ENCODE results near the gene PSORS1C1.
"Not testable (repeated sequence)": the region's sequence is repeated elsewhere in the genome, so short reads cannot be mapped to it uniquely, and the experiment has no call there.

The PSORS1C1 gene, protein sequence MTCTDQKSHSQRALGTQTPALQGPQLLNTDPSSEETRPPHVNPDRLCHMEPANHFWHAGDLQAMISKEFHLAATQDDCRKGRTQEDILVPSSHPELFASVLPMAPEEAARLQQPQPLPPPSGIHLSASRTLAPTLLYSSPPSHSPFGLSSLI

DNA sequence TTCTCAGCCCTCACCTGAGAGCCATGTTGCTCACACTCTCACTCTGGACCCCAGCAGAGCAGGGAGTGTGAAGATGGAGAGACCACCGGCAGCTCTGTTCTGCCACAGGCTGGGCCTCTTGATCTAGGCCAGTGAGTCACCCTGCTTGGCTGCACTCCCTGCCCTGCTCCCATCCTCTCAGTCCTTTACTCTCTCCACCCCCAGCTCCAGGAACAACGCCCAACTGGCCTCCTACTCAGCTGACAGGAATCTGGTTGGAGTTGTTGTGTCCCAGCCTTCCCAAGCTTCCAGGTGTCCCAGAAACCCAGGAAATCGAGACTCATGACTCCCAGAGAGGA, at the start of gene PSORS1C1:
Gene PSORS1C1, plus strand, starts transcription at position 260 of the 338 bp plus-strand sequence. CDS start 14,833 bp downstream, outside the sequence.
- no peak for DNase-seq

DNA sequence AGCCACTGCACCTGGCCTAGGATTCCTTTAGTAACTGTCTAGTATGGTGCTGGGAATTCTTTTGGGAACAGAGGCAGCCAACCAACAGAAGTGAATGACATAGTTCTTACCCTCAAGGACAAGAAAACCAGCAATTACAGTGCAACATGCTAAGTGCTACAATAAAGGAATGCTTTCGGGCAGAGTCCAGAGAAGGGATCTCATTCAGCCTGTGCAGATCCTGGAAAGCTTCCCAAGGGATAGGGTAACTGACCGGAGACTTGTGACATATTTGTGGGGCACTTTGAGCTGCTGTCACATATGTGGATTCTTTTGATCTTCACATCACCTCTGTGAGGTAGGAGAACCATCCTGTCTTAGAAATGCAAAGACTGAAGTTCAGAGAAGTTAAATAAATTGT, 49.0 kb upstream of the PSORS1C1 start:
- DNase-seq: no peak

DNA sequence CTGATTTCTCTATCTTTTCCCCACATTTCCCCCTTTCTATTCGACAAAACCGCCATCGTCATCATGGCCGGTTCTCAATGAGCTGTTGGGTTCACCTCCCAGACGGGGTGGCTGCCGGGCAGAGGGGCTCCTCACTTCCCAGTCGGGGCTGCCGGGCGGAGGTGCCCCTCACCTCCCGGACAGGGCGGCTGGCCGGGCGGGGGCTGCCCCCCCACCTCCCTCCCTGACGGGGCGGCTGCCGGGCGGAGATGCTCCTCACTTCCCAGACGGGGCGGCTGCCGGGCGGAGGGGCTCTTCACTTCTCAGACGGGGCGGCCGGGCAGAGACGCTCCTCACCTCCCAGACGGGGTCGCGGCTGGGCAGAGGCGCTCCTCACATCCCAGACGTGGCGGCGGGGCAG, 47.6 kb upstream of the PSORS1C1 start:
- not testable (repeated sequence) for DNase-seq

DNA sequence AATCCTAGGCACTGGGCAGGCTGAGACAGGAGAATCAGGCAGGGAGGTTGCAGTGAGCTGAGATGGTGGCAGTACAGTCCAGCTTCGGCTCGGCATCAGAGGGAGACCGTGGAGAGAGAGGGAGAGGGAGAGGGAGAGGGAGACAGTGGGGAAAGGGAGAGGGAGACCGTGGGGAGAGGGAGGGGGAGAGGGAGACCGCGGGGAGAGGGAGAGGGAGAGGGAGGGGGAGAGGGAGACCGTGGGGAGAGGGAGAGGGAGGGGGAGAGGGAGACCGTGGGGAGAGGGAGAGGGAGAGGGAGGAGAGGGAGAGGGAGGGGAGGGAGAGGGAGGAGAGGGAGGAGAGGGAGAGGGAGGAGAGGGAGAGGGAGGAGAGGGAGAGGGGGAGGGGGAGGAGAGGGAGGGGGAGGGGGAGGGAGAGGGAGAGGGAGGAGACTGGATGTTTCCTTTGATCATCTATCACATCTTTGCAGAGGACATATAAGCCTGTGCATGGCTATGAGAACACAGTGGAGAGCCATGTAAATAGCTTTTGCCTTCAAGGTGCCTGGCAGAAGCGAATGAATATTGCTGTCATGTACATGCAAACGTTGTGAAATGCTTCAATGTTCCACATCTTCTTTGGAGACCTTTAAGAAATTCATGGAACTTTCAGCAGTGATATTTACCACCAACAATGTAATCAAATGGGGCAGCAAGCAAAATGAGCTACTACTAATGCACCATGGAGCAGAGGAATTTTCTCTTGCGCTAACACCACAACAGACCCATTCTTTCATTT, 46.5 kb upstream of the PSORS1C1 start:
- not testable (repeated sequence) for DNase-seq

DNA sequence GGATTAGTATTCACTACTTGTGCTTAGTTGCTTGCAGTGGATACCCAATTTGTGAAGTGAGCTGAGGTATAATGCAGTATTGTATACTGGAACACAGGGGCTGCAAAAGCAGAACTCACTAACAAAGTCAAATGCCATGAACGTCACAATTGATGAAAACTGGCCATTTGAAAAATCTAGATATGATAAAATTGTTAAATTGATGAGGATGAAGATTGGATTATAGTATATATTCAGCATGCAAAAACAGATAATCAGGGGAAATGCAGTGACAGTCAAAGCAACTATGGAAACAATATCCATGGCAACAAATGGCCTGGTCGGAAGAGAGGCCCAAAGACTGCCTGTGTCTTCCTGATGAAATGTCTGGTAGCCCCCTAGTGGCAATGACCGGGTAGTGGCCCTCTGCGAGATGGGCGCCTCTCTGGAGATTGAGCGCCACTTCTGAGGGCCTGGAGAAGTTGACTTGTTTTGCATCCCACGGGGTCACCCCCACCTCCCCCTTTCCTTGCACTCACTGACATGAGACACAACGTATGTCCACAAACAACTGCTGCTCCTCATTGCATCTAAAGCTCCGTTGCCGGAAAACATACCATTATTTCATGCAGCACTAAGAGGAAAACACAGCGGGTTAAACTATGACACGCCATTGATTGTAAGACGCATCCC, 45.8 kb upstream of the PSORS1C1 start:
- DNase-seq: peak; percentile 67

DNA sequence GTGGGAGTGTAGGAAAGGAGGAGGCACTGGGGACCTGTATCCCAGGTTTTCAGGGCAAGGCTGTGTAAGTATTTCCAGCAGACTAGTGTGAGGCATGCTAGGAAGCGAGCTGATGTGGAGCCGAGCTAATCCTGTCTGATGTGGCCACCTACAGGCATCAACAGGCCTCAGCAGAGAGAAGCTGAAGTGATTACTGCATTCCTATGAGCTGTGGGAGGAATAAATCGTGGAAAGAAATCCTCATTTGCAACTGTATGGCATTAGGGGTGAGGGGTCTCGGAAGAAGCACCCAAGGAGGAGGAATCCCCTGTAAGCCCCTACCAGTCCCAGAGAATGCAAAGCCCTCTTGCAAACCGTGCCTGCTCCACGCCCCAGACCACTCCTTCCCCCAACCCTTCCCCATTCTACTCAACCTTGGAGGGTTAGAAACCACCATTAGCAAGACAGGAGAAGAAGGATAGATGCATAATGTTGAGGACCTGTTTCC, 43.8 kb upstream of the PSORS1C1 start:
- DNase-seq: no peak

DNA sequence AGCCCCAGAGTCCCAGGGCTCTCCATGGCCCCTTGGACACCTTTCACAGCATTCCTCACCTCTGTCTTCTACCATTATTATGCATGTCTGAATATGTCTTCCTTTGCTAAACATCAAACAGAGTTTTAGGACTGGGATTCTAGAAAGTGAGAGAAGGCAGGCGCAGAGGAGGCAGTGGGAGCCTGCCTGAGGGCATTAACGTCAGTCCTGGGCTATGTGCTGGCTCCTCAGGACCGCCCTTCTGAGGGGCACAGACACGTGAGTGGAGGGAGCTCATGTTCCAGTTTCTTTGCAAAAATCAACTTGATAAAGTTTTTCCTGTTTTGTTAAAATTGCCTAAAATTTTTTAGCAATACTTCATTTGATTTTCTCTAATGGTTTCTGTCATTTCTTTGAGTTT, 40.2 kb upstream of the PSORS1C1 start:
- no peak for DNase-seq

DNA sequence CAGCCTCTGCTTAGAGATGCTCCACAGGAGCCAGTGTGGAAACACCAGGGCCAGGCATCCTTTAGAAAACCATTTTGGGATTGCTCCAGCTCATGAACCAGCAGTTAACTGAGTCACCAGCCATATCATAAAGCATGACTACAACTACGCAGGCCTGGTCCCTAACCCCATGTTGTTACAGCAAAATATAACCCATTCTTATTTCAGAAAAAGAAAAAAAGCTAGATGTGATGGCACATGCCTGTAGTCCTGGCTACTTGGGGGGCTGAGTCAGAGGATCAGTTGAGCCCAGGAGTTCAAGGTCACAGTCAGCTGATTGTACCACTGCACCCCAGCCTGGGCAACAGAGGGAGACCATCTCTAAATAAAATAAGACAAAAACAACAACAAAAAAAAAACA, 39.1 kb upstream of the PSORS1C1 start:
- DNase-seq: no peak

DNA sequence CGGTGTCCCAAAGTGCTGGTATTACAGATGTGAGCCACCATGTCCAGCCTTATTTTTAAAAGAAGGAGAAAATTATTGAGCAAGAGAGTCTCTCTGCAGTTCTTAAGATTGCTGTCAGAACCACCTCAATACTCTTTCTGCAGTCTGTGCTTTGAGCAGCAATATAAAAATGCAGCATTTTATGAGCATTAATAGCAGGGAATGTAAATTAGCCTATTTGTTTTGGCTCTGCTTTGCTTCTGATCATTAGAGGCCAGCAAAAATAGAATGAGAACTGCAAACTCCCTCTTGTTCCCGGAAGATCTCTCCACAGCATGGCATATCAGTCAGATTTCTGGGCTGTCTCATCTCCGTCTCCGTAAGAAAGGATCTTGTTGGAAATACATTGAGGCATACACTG, 38.0 kb upstream of the PSORS1C1 start:
- DNase-seq: no peak

DNA sequence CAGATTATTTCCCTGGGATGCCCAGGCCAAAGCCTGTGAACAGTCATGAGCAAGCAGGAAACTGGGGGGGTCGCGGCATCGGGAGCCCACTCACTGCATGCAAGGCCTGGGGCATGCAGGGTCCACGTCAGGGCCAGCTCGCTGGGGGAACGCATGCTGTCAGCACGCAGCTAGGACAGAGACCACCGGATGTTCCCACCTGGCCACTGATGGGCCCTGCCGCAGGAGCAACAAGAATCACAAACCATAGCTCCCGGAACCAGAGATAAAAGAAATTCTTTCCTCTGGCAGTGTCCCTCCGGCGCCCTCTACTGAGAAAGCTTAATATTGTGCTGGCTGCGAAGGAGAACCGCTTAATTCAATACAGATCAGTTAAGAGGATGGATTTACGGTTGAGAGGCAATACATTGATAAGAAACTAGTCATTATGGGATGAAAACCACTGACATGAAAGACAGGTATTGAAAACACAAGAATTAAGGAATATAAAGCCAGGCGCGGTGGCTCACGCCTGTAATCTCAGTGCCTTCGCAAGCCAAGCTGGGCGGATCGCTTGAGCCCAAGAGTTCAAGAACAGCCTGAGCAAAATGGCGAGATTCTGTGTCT, 34.8 kb upstream of the PSORS1C1 start:
- DNase-seq: peak; percentile 63

DNA sequence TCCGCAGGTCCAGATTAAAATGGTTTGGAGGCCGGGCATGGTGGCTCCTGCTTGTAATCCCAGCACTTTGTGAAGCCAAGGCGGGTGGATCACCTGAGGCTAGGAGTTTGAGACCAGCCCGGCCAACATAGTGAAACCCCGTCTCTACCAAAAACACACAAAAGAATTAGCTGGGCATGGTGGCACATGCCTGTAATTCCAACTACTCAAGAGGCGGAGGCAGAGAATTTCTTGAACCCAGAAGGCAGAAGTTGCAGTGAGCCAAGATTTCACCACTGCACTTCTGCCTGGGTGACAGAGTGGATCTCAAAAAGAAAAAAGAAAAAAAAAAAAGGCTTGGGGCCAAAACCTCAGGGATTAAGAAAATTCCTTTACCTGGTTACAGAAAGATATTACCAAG, 32.7 kb upstream of the PSORS1C1 start:
- DNase-seq: no peak

DNA sequence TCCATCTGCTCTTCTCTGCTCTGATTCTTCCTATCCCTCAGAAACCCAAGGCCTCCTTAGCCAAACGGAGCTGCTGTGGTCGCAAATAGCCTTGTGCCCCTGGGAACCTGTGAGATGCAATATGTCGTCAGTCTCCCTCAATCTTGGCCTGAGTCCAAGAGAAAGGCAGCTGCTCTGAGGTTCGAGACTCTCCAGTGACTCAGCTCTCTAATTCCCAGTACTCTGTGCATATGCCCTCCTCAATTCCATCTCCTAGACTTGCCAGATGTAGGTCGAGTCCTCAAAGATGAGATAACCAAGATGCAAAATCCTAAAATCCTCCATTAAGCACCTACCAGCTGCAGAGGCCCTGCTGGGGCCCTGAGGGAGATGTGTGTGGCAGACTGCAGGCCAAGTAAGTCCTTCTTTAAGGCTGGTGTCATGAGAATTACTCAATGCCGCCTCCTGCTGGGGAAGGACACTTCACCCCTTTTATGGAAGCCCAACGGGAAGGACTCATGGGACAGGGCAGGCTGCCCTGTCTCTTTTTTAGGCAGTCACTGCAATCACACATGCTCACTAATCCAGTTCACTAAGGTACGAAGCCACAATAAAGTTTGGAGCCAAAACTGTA, 30.8 kb upstream of the PSORS1C1 start:
- peak; percentile 8 for DNase-seq

DNA sequence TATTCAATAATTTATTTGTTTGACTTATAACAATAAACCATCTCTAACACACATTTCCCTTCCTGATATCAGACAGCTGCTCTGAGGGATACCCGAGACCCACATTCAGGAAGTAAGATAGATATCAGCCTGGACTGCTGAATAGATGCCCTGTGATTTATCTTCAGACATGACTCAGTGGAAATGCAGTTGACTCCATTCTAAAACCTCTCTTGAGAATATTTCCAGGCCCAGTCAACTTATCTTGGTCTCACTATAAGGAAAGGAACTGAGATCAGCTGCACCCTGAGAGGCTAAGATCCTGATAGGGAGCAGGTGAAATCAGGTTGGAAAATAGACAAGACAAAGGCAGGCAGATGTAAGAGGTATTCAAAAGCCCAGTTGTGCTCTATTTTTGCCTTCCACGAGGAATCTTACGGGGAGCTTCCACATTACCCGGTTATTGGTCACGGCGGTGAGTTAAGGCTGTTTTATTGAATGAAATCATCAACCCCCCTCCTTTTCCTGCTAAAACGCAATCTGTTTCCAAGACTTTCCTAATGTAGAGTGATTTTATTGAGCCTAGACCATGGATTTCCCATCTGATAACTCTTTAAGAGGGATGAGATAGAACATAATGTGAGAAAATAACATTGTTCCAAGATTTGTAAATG, 27.7 kb upstream of the PSORS1C1 start:
- no peak for DNase-seq

DNA sequence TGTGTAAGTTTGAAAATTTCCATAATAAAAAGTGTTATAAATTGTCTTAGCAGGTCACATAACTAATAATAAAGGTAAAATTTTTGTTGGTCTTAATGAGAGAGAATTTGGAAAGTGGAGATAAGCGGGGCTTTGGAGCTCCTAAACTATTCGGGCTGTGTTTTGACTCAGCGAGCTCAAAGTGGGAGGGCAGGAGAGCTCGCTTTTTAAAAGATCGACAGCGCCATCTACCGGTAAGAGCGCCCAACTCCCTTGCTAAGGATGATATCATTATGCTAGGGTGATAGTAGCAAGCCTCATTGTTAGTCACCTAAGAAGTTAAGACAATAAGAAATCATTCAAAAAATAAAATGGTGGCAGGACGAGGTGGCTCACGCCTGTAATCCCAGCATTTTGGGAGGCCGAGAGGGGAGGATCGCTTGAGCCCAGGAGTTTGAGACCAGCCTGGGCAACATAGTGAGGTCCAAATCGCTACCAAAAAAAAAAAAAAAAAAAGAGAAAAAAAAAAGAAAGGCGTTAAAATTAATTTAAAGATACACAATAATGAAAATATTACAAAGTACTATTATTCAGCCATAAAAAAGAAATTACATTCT, 27.0 kb upstream of the PSORS1C1 start:
- peak; percentile 87 for DNase-seq

DNA sequence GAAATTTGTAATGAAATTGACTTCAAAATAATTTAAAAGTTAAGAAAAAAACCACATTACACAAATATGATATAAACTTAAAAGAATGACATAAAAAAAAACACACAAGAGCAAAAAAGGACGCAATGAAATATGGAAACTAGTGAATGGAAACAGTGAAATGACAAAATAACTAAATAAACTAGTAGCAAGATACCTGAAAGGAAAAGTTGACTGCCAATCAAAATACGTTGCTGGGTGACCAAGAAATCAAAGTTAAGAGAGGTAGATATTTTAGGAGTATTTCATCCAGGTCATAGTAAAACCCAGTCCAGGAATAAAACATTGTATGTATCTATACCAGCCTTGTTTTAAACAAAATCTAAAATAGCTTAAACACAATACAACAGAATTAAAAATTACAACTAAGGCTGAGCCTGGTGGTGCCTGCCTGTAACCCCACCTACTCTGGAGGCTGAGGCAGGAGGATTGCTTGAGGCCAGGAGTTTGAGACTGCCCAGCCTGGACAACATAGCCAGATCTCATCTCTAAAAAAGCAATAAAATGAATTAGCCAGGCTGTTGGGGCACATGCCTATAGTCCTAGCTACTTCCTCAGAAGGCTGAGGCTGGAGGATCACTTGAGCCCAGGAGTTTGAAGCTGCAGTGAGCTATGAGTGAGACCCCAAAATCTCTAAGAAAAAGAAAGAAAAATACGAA, 24.2 kb upstream of the PSORS1C1 start:
- DNase-seq: no peak

DNA sequence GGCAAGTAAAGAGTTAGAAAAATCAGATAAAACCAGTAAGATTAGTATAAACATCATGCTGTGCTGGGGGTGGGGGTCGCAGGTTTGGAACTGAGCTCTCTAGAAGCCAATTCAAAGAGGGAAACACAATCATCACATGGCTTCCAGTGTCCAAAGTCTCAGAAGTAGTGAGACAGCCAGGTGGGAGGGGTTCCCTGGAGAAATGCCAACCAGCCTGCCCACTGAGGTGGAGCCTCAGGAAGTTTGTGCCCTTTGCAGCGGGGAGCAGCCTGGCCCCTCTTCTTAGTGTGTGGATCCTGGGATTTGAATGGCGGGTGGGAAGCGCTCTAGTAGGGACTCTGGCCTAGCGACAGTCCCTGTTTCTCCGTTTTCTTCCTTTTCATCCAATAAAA, 23.6 kb upstream of the PSORS1C1 start:
- DNase-seq: no peak

DNA sequence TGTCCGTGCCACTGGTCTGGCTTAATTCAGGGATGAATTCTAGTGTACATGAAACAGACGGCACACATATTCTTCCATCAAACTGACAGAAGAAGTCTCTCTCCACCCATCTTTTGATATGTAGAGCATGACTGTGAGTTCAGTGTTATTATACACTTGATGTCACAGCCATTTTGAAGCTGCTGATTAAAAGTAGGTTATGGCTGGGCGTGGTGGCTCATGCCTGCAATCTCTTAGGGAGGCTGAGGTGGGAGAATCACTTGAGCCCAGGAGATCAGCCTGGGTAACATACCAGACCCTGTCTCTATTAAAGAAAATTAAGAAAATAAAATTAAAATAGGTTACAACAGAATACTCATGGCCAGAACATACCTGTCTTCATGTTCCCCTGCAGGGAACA, 22.9 kb upstream of the PSORS1C1 start:
- no peak for DNase-seq

DNA sequence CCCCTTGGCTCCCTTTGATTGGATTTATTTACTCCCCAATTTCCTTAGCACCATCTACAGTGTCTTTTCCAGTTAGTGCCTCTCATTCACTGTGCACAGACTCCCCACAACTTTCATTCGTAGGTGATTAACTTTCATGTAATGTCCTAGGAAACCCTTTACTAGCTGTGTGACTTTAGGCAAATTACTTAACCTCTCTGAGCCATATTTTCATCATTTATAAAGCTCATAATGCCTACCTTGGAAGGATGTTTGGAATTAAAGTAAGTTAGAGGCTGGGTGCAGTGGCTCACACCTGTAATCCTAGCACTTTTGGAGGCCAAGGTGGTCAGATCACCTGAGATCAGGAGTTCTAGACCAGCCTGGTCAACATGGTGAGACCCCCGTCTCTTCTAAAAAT, 22.4 kb upstream of the PSORS1C1 start:
- no peak for DNase-seq

DNA sequence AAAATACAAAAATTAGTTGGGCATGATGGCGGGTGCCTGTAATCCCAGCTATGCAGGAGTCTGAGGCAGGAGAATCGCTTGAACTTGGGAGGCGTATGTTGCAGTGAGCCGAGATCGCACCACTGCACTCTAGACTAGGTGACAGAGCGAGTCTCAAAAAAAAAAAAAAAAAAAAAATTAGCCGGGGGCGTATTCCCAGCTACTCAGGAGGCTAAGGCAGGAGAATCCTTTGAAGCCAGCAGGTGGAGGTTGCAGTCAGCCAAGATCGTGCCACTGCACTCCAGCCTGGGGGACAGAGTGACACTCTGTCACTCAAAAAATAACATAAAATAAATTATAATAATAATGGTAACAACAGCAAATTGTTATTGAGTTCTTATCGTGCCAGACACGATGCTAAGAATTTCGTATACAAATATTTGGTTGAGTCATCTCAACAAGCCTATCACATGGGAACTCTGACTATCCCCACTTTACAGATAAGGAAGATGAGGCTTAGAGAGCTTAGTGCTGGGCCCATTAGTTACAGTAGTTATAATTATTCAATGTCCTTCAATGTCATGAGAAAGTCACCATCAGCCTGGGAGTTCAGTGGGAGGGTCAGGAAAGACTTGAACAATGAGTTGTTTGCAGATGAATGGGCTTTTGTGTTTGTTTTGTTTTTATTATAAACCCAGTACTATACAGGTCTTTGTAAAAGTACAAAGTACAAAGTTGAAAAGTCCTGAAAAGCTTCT, 21.7 kb upstream of the PSORS1C1 start:
- no peak for DNase-seq

DNA sequence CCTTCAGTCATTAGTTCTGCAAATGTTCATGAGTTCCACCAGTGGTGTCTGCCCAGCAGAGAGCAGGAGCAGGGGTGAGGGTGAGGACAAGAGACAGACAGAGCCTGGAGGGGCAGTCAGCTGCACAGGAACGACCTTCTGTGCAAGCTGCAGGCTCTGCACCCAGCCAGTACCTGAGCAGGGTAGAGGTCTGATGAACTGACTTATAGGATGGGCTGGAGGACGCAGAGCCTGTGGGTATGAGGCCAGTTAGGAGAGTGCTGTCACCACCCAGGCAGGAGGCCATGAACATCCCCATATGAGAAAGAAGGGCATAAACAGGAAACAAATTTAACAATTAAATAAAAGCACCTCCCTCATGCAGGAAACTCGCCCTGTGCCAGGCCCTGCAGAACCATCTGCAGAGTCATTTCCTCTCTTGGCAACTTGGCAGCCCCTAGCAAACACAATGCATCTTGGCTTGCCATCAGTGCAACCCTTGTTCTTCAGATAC, 20.2 kb upstream of the PSORS1C1 start:
- no peak for DNase-seq

DNA sequence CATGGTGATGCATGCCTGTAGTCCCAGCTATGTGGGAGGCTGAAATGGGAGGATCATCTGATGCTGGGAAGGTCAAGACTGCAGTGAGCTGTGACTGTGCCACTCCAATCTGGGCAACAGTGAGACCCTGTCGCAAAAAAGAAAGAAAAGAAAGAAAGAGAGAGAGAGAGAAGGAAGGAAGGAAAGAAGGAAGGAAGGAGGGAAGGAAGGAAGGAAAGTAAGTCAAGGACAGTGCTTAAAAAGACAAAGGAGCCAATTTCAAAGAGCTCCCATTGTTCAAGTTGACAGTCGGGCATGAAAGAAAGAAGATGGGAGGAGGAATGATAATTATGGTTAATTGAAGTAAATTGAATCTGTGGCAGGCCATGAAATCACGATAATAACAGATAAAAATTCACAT, 18.4 kb upstream of the PSORS1C1 start:
- DNase-seq: no peak

Measured in stimulated activated naive CD4-positive, alpha-beta T cell treated with Interleukin-2 at 50 U/mL for 16 hours (primary cell).